Suprapubic skin (tissue), 4 donors: ENCODE measurements around the gene FLAD1. TPM values are rescaled to one million over a fixed set of nuclear protein-coding genes. Genes with fewer than 3 reads are reported as not detected.

ENCODE experiments used
- DNase-seq, 2 donors: peaks; one replicate each; pipeline ENCODE4 v3.0.0-alpha.2; 2019; ENCODE audit warnings: low spot score in 2 of 2
- H3K27ac ChIP-seq: fragments of 200-600 bp; sonication (generic); one replicate; pipeline ENCODE4 v1.5.1; 2019
- H3K27me3 ChIP-seq: fragments of 200-600 bp; sonication (generic); one replicate; pipeline ENCODE4 v1.5.1; 2019
- H3K36me3 ChIP-seq: fragments of 200-600 bp; sonication (generic); one replicate; pipeline ENCODE4 v1.5.1; 2019
- H3K4me1 ChIP-seq: fragments of 200-600 bp; sonication (generic); one replicate; pipeline ENCODE4 v1.5.1; 2019
- H3K4me3 ChIP-seq: fragments of 200-600 bp; sonication (generic); one replicate; pipeline ENCODE4 v1.5.1; 2019; ENCODE audit warnings: mild to moderate bottlenecking
- H3K9me3 ChIP-seq: fragments of 200-600 bp; sonication (generic); one replicate; pipeline ENCODE4 v1.5.1; 2019
- CTCF ChIP-seq, 2 donors: fragments of 200-600 bp in 1 of 2; fragments of 450-650 bp in 1 of 2; sonication (generic) in 1 of 2; IDR thresholded peaks; one replicate each; pipeline ENCODE4 v1.5.1; 2016 to 2019; ENCODE audit warnings: antibody characterized with exemption in 2 of 2, mild to moderate bottlenecking in 1 of 2, moderate library complexity in 1 of 2
- EP300 ChIP-seq: sonication (generic); formaldehyde crosslinking; IDR thresholded peaks from one replicate; pipeline ENCODE4 v1.6.1; 2017; ENCODE audit warnings: antibody characterized with exemption
- POLR2A ChIP-seq, 2 donors: fragments of 450-650 bp; IDR thresholded peaks; one replicate each; pipeline ENCODE4 v1.6.1; 2017; ENCODE audit warnings: antibody characterized with exemption in 2 of 2, mild to moderate bottlenecking in 2 of 2, moderate library complexity in 2 of 2
- POLR2AphosphoS5 ChIP-seq, 3 donors: sonication (generic); formaldehyde crosslinking; IDR thresholded peaks; one replicate each; pipeline ENCODE4 v1.6.1; 2017; ENCODE audit warnings: antibody characterized with exemption in 3 of 3
- WGBS: methylation state at CpG from one replicate; pipeline ENCODE4 v1.1.5; 2018; 5-methylcytosine and 5-hydroxymethylcytosine counted together
- total RNA-seq, 4 donors: library from RNA; depleted of rRNA; stranded (reverse); fragments of >200 nt; gene quantifications; one replicate each; pipeline ENCODE4 v1.1.0, GENCODE V29; 2016

FLAD1 gene
- total RNA-seq, 4 donors from 2014 or later = 42.0 to 59.7 (median 52.3) TPM

- Histone ChIP-seq H3K9me3 (no peaks in the 10 kb centered on the region), H3K27me3 (no peaks in the 10 kb centered on the region), H3K27ac (peak overlapping the region; percentile 27), H3K4me3 (no peak overlapping the region), H3K36me3 (peaks cover 11% of the 10 kb centered on the region), H3K4me1 (peaks cover 80% of the 10 kb centered on the region)
- 60% methylated on average over 8 of the region's 8 CpGs for WGBS
- DNase-seq = no peak
- TF ChIP-seq POLR2AphosphoS5 (IDR thresholded peaks at IDR 0.05) (no peak), POLR2A (IDR thresholded peaks at IDR 0.05) (no peak), CTCF (IDR thresholded peaks at IDR 0.05) (no peak), EP300 (no peak)
Observed at GRCh38 chr1:154940651-154941194, 42.4 kb upstream of the FLAD1 start.

- H3K4me1 ChIP-seq = peaks cover 73% of the 10 kb centered on the region
- peak overlapping the region; percentile 37 for H3K27ac ChIP-seq
- TF ChIP-seq POLR2AphosphoS5 (IDR thresholded peaks at IDR 0.05) (no peak), POLR2A (IDR thresholded peaks at IDR 0.05) (no peak), EP300 (no peak), CTCF (IDR thresholded peaks at IDR 0.05) (no peak)
- H3K9me3 ChIP-seq = no peaks in the 10 kb centered on the region
- peaks cover 19% of the 10 kb centered on the region for H3K36me3 ChIP-seq
- no peak overlapping the region for H3K4me3 ChIP-seq
- DNase-seq = no peak
- 77% methylated on average over 5 of the region's 5 CpGs for WGBS
- H3K27me3 ChIP-seq = no peaks in the 10 kb centered on the region
Observed at GRCh38 chr1:154941333-154942013, 41.7 kb upstream of the FLAD1 start.

GRCh38 chr1:154943649-154944400 is 39.3 kb upstream of the FLAD1 start:
- DNase-seq = no peak
- Histone ChIP-seq H3K4me3 (no peak overlapping the region), H3K9me3 (no peaks in the 10 kb centered on the region), H3K27ac (peak overlapping the region; percentile 48), H3K27me3 (no peaks in the 10 kb centered on the region), H3K36me3 (peaks cover 37% of the 10 kb centered on the region), H3K4me1 (peaks cover 57% of the 10 kb centered on the region)
- no peak for TF ChIP-seq EP300
- TF ChIP-seq CTCF (IDR thresholded peaks at IDR 0.05) = peak; percentile 44 to 66
- TF ChIP-seq POLR2A (IDR thresholded peaks at IDR 0.05) = no peak
- no peak for TF ChIP-seq POLR2AphosphoS5 (IDR thresholded peaks at IDR 0.05)
- 48% methylated on average over 6 of the region's 6 CpGs for WGBS

- TF ChIP-seq POLR2A (IDR thresholded peaks at IDR 0.05) (no peak), CTCF (IDR thresholded peaks at IDR 0.05) (no peak), POLR2AphosphoS5 (IDR thresholded peaks at IDR 0.05) (no peak), EP300 (no peak)
- no peaks in the 10 kb centered on the region for H3K27me3 ChIP-seq
- no peak overlapping the region for H3K4me3 ChIP-seq
- H3K4me1 ChIP-seq = peaks cover 50% of the 10 kb centered on the region
- H3K27ac ChIP-seq = no peak overlapping the region
- DNase-seq = no peak
- peaks cover 37% of the 10 kb centered on the region for H3K36me3 ChIP-seq
- 55% methylated on average over 8 of the region's 9 CpGs for WGBS
- no peaks in the 10 kb centered on the region for H3K9me3 ChIP-seq
Observed at GRCh38 chr1:154944401-154945159, 38.6 kb upstream of the FLAD1 start.
